H4 (cell line): Measurements from ENCODE around the gene AMOTL1. TPM values are rescaled to one million over a fixed set of nuclear protein-coding genes. Genes with fewer than 3 reads are reported as not detected.

Source experiments
- DNase-seq: peaks from one replicate; pipeline ENCODE4 v3.0.0-alpha.2; 2015; ENCODE audit warnings: low spot score
- total RNA-seq: library from RNA; depleted of rRNA; stranded (reverse); fragments of >200 nt; shearing (Covaris generic); gene quantifications from 2 replicates; pipeline ENCODE4 v1.2.3, GENCODE V29; 2014

Gene AMOTL1
- total RNA-seq, 1 experiment from 2014 or later, result 2.6 TPM

- no peak for DNase-seq
These were observed 47.7 kb downstream of the AMOTL1 start for GRCh38 chr11:94815705-94816344.

- no peak for DNase-seq
These were observed 52.3 kb downstream of the AMOTL1 start for GRCh38 chr11:94820480-94820879.

- DNase-seq, result no peak
These were observed 53.3 kb downstream of the AMOTL1 start for GRCh38 chr11:94821439-94821838.

- no peak for DNase-seq
These were observed 53.9 kb downstream of the AMOTL1 start for GRCh38 chr11:94822080-94822479.

GRCh38 chr11:94823102-94823732, 55.1 kb downstream of the AMOTL1 start:
- no peak for DNase-seq

- DNase-seq, result no peak
These were observed 56.9 kb downstream of the AMOTL1 start for GRCh38 chr11:94825031-94825430.

- DNase-seq, result no peak
These were observed 57.3 kb downstream of the AMOTL1 start for GRCh38 chr11:94825481-94825880.

GRCh38 chr11:94826415-94826814, 58.3 kb downstream of the AMOTL1 start:
- DNase-seq, result no peak

- no peak for DNase-seq
These were observed 59.9 kb downstream of the AMOTL1 start for GRCh38 chr11:94828088-94828487.

GRCh38 chr11:94830722-94831510, 62.8 kb downstream of the AMOTL1 start:
- no peak for DNase-seq

- no peak for DNase-seq
These were observed 63.4 kb downstream of the AMOTL1 start for GRCh38 chr11:94831529-94831928.

GRCh38 chr11:94832604-94833235, 64.6 kb downstream of the AMOTL1 start:
- DNase-seq, result no peak

GRCh38 chr11:94834911-94835593, 66.9 kb downstream of the AMOTL1 start:
- no peak for DNase-seq

- no peak for DNase-seq
These were observed 67.4 kb downstream of the AMOTL1 start for GRCh38 chr11:94835594-94835927.

GRCh38 chr11:94837317-94837716, 69.2 kb downstream of the AMOTL1 start:
- DNase-seq, result no peak

GRCh38 chr11:94838027-94838731, 70.0 kb downstream of the AMOTL1 start:
- no peak for DNase-seq

- DNase-seq, result no peak
These were observed 72.1 kb downstream of the AMOTL1 start for GRCh38 chr11:94840209-94840608.

- no peak for DNase-seq
These were observed 75.9 kb downstream of the AMOTL1 start for GRCh38 chr11:94844031-94844430.

- DNase-seq, result peak; percentile 26
These were observed 77.5 kb downstream of the AMOTL1 start for GRCh38 chr11:94845622-94846021.

GRCh38 chr11:94849839-94850238, 81.7 kb downstream of the AMOTL1 start:
- DNase-seq, result no peak
